Subcutaneous adipose tissue (tissue), 4 donors: Measurements from ENCODE around the gene CECR2. TPM values are rescaled to one million over a fixed set of nuclear protein-coding genes. Genes with fewer than 3 reads are reported as not detected.

Experiments used
- total RNA-seq, 4 donors: library from RNA; depleted of rRNA; stranded (reverse); fragments of >200 nt; gene quantifications; one replicate each; pipeline ENCODE4 v1.1.0, GENCODE V29; 2016
- TF ChIP-seq, protein P1 (sequence below): fragments of 450-650 bp; IDR thresholded peaks from one replicate; pipeline ENCODE4 v1.5.1; 2016; ENCODE audit warnings: low read depth, mild to moderate bottlenecking, control low read depth, antibody characterized with exemption, moderate library complexity

CECR2 gene
- 1 to 10 TPM in 1 of 4 donors, under 1 TPM in 2, not detected in 1; 0.16 to 1.7 (median 0.44) TPM for total RNA-seq

- TF ChIP-seq, protein P1, sequence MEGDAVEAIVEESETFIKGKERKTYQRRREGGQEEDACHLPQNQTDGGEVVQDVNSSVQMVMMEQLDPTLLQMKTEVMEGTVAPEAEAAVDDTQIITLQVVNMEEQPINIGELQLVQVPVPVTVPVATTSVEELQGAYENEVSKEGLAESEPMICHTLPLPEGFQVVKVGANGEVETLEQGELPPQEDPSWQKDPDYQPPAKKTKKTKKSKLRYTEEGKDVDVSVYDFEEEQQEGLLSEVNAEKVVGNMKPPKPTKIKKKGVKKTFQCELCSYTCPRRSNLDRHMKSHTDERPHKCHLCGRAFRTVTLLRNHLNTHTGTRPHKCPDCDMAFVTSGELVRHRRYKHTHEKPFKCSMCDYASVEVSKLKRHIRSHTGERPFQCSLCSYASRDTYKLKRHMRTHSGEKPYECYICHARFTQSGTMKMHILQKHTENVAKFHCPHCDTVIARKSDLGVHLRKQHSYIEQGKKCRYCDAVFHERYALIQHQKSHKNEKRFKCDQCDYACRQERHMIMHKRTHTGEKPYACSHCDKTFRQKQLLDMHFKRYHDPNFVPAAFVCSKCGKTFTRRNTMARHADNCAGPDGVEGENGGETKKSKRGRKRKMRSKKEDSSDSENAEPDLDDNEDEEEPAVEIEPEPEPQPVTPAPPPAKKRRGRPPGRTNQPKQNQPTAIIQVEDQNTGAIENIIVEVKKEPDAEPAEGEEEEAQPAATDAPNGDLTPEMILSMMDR, result no peak
Measured at GRCh38 chr22:17369439-17370025, at the start of gene CECR2. TSS of gene CECR2 (plus strand) at chr22:17369460. CDS start at chr22:17369784, 324 bp downstream.

DNA sequence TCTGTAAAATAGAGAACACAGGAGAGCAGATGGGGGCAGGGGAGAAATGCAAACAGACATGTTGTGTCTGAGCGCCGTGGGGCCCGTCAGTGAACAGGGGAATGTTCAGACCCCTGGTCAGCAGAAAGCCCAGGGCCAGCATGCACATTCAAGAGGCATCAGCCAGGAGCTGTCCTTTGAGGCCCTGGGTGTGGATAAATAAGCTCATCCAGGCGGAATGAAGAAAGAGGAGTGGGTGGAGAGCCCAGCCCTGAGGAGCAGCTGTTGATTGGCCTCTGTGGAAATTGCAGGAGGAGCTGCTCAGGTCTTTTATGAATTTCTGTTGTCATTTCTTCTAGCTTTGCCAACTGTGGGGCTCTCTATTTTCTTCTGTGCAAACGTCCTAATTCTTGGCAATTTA, 49.7 kb upstream of the CECR2 start:
- TF ChIP-seq, protein P1, result no peak

DNA sequence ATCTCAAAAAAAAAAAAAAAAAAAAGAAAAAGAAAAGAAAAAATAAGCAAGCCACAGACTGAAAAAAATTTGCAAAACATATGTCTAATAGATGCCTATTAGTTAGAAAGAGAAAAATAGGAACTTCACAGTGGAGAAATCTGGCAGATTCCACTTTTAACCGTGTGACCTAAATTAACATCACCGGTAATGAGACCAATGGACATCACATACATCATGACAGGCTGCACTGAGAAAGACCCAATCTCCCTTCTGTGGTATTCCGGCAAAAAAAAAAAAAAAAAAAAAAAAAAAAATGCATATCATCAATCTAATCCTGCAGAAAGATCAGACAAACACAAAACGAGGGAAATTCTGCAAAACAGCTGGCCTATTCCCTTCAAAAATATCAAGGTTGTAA, 46.7 kb upstream of the CECR2 start:
- TF ChIP-seq, protein P1, result no peak

GRCh38 chr22:17331690-17332089, 37.6 kb upstream of the CECR2 start:
- TF ChIP-seq, protein P1, result no peak

GRCh38 chr22:17332109-17332800, 37.0 kb upstream of the CECR2 start:
- TF ChIP-seq, protein P1, result no peak

DNA sequence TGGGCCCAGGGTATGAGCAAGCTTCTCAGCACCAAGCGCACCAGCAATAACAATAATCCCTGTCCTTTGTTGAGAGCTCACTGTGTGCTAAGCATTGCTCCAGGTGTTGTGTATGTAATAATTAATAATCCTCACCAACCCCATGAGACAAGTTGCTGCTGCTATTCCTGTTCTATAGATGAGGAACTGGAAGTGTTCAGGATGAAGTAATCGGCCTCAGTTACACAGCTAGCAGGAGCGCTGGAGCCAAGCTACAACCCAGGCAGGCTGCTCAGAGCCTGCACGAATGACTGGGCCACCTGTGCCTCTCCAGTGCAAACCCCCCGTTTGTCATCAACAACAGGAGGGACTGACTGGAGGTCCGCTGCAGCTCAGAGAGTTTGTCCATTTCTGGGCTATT, 35.2 kb upstream of the CECR2 start:
- TF ChIP-seq, protein P1, result no peak

- TF ChIP-seq, protein P1, result no peak
Measured at GRCh38 chr22:17334983-17335382, 34.3 kb upstream of the CECR2 start.
